Smooth muscle cell of trachea (primary cell): ENCODE data around the gene MRPL58. TPM values are rescaled to one million over a fixed set of nuclear protein-coding genes. Genes with fewer than 3 reads are reported as not detected.

Experiments used
- total RNA-seq: library from RNA; depleted of rRNA; stranded (reverse); fragments of >200 nt; gene quantifications from 2 replicates; pipeline ENCODE4 v1.2.1, GENCODE V29; 2014

MRPL58 gene
- 22.8 and 46.1 TPM in 2 replicates for total RNA-seq

GRCh38 chr17:75012346-75013091 is at the start of gene MRPL58:
TSS of gene MRPL58 (plus strand) at chr17:75012670. CDS start at chr17:75012687, 17 bp downstream.

GRCh38 chr17:74972107-74972972 is 40.1 kb upstream of the MRPL58 start, which contains the start of gene HID1:
TSS of gene HID1 (minus strand) at chr17:74972759. CDS start at chr17:74972656, 103 bp downstream.

GRCh38 chr17:74987418-74987908 is 25.0 kb upstream of the MRPL58 start, which contains the start of gene CDR2L:
TSS of gene CDR2L (plus strand) at chr17:74987632. CDS start at chr17:74988044, 412 bp downstream.

GRCh38 chr17:75046407-75047289 is 34.2 kb downstream of the MRPL58 start, which contains the start of the genes ATP5PD and KCTD2:
TSS of gene ATP5PD (minus strand) at chr17:75046969. CDS start at chr17:75042650, 4,319 bp downstream.
TSS of gene KCTD2 (plus strand) at chr17:75047225. CDS start at chr17:75047251, 26 bp downstream.

Other genes with a start within 250 kb of the MRPL58 start
- gene NAT9, start 236.3 kb upstream of the MRPL58 start, total RNA-seq: 38.3 and 44.2 TPM in 2 replicates
- gene GRIN2C, start 152.8 kb upstream of the MRPL58 start, total RNA-seq: under 0.01 and 1.3 TPM in 2 replicates
- 42.2 and 121 TPM in 2 replicates for gene FDXR, start 139.7 kb upstream of the MRPL58 start, total RNA-seq
- gene FADS6, start 119.0 kb upstream of the MRPL58 start, total RNA-seq: not detected in 2 replicates
- gene USH1G, start 89.4 kb upstream of the MRPL58 start, total RNA-seq: under 0.01 TPM in 2 replicates
- not detected in 2 replicates for gene OTOP2, start 88.4 kb upstream of the MRPL58 start, total RNA-seq
- gene OTOP3, start 76.8 kb upstream of the MRPL58 start, total RNA-seq: not detected in 2 replicates
- 0.29 and 0.66 TPM in 2 replicates for gene HID1, start 39.9 kb upstream of the MRPL58 start, total RNA-seq
- 12.7 and 21.2 TPM in 2 replicates for gene CDR2L, start 25.0 kb upstream of the MRPL58 start, total RNA-seq
- gene ATP5PD, start 34.3 kb downstream of the MRPL58 start, total RNA-seq: 279 and 530 TPM in 2 replicates
- 20.5 and 27.3 TPM in 2 replicates for gene KCTD2, start 34.6 kb downstream of the MRPL58 start, total RNA-seq
- 9.2 and 27.8 TPM in 2 replicates for gene SLC16A5, start 75.3 kb downstream of the MRPL58 start, total RNA-seq
- gene ARMC7, start 97.3 kb downstream of the MRPL58 start, total RNA-seq: 2.9 and 5.3 TPM in 2 replicates
- gene NT5C, start 119.1 kb downstream of the MRPL58 start, total RNA-seq: 32.1 and 80.4 TPM in 2 replicates
- gene JPT1, start 141.8 kb downstream of the MRPL58 start, total RNA-seq: 55.7 and 168 TPM in 2 replicates
- gene SUMO2, start 170.3 kb downstream of the MRPL58 start, total RNA-seq: 113 and 134 TPM in 2 replicates
- 18.9 and 35.2 TPM in 2 replicates for gene NUP85, start 193.0 kb downstream of the MRPL58 start, total RNA-seq
- gene GGA3, start 248.9 kb downstream of the MRPL58 start, total RNA-seq: 16.9 and 18.5 TPM in 2 replicates
- gene MRPS7, start 249.2 kb downstream of the MRPL58 start, total RNA-seq: 41.2 and 49.6 TPM in 2 replicates